Activated CD4-positive, alpha-beta memory T cell treated with anti-CD3 and anti-CD28 coated beads for 36 hours (primary cell): ENCODE measurements around the gene YWHAE. TPM values are rescaled to one million over a fixed set of nuclear protein-coding genes. Genes with fewer than 3 reads are reported as not detected.
"Not testable (repeated sequence)": the region's sequence is repeated elsewhere in the genome, so short reads cannot be mapped to it uniquely, and the experiment has no call there.

Experiments
- CTCF ChIA-PET: fragments of 350-600 bp; sonication (Branson Sonifier 250); formaldehyde crosslinking; loops from one replicate; lab custom pipeline; 2021; ENCODE audit warnings: antibody characterized with exemption, inconsistent platforms; lab: Charles Lee
- POLR2A ChIA-PET: fragments of 350-600 bp; sonication (Branson Sonifier 250); formaldehyde crosslinking; loops from one replicate; lab custom pipeline; 2021; ENCODE audit warnings: antibody characterized with exemption; lab: Charles Lee
- DNase-seq: peaks from one replicate; pipeline ENCODE4 v3.0.0-alpha.2; 2020
- H3K27ac Mint-ChIP-seq: one replicate; pipeline ENCODE4 v1.8.0; 2021; ENCODE audit warnings: mixed read lengths
- H3K27me3 Mint-ChIP-seq: one replicate; pipeline ENCODE4 v1.8.0; 2021; ENCODE audit warnings: mixed read lengths
- H3K36me3 Mint-ChIP-seq: one replicate; pipeline ENCODE4 v1.8.0; 2021; ENCODE audit warnings: mixed read lengths
- H3K4me1 Mint-ChIP-seq: one replicate; pipeline ENCODE4 v1.8.0; 2021; ENCODE audit warnings: low read depth, mixed read lengths
- H3K4me3 Mint-ChIP-seq: one replicate; pipeline ENCODE4 v1.8.0; 2021; ENCODE audit warnings: mild to moderate bottlenecking, mixed read lengths
- H3K9me3 Mint-ChIP-seq: one replicate; pipeline ENCODE4 v1.8.0; 2021; ENCODE audit warnings: mixed read lengths
- intact Hi-C: fragments of 100-400 bp; cut with micrococcal nuclease; formaldehyde crosslinking; loops from one replicate; pipeline ENCODE4 v1.15.1; 2023
- total RNA-seq, 2 experiments: library from RNA; stranded (reverse); gene quantifications; one replicate each; pipeline ENCODE4 v1.2.3, GENCODE V29; 2021

Gene YWHAE
- total RNA-seq, result 100 to 1,000 TPM; 505 to 509 TPM

- H3K36me3 Mint-ChIP-seq, result peaks cover 30% of the 10 kb centered on the region
These were observed at the start of gene YWHAE for GRCh38 chr17:1399679-1400512. Gene YWHAE, minus strand, starts transcription at chr17:1400222. Its CDS starts 112 bp downstream, at chr17:1400110.

GRCh38 chr17:1449412-1449967 is 49.5 kb upstream of the YWHAE start:
- DNase-seq, result no peak
- POLR2A ChIA-PET, result no interaction called here
- CTCF ChIA-PET, result interaction anchor here (1.9 kb wide), 1 partner anchor 117 kb away, joined by 4 read pairs; no protein-coding TSS in a partner anchor
- H3K4me3 Mint-ChIP-seq, result no peak overlapping the region
- no peaks in the 10 kb centered on the region for H3K9me3 Mint-ChIP-seq
- H3K27ac Mint-ChIP-seq, result no peak overlapping the region
- peaks cover 64% of the 10 kb centered on the region for H3K4me1 Mint-ChIP-seq
- H3K27me3 Mint-ChIP-seq, result no peaks in the 10 kb centered on the region
- intact Hi-C loops, result no loop called here
- peaks cover 8% of the 10 kb centered on the region for H3K36me3 Mint-ChIP-seq

More at GRCh38 chr17:1399679-1400512, at the start of gene YWHAE:
- Mint-ChIP-seq H3K27me3 (no peaks in the 10 kb centered on the region), H3K27ac (peak within 1 kb of the TSS; percentile 100), H3K9me3 (no peaks in the 10 kb centered on the region), H3K4me1 (peaks cover 26% of the 10 kb centered on the region), H3K4me3 (peak within 1 kb of the TSS; percentile 99)
- peak; percentile 98 for DNase-seq
- POLR2A ChIA-PET, result interaction anchor here (0.7 to 1.3 kb wide), 11 partner anchors 9 to 317 kb away, joined by 3 to 9 read pairs (median 4); partner anchors contain the start of gene CRK
- intact Hi-C loops, result loop anchor here (1.0 to 2.0 kb wide), 3 partner anchors 19 to 57 kb away; partner anchors contain the start of gene CRK
- CTCF ChIA-PET, result interaction anchor here (1.1 to 3.9 kb wide), 2 partner anchors 35 to 53 kb away, joined by 3 to 21 read pairs; no protein-coding TSS in a partner anchor

GRCh38 chr17:1447052-1447451 is 47.0 kb upstream of the YWHAE start:
- POLR2A ChIA-PET, result no interaction called here
- Mint-ChIP-seq H3K27me3 (no peaks in the 10 kb centered on the region), H3K36me3 (peaks cover 6% of the 10 kb centered on the region), H3K4me3 (no peak overlapping the region), H3K4me1 (peaks cover 42% of the 10 kb centered on the region), H3K9me3 (no peaks in the 10 kb centered on the region), H3K27ac (no peak overlapping the region)
- intact Hi-C loops, result no loop called here
- DNase-seq, result no peak
- CTCF ChIA-PET, result no interaction called here

GRCh38 chr17:1446201-1446600 is 46.2 kb upstream of the YWHAE start:
- no peaks in the 10 kb centered on the region for H3K9me3 Mint-ChIP-seq
- intact Hi-C loops, result no loop called here
- CTCF ChIA-PET, result no interaction called here
- POLR2A ChIA-PET, result no interaction called here
- H3K27me3 Mint-ChIP-seq, result no peaks in the 10 kb centered on the region
- no peak overlapping the region for H3K4me3 Mint-ChIP-seq
- peaks cover 36% of the 10 kb centered on the region for H3K4me1 Mint-ChIP-seq
- no peak overlapping the region for H3K27ac Mint-ChIP-seq
- H3K36me3 Mint-ChIP-seq, result peaks cover 6% of the 10 kb centered on the region
- no peak for DNase-seq

- CTCF ChIA-PET, H3K36me3 Mint-ChIP-seq, H3K9me3 Mint-ChIP-seq, H3K27me3 Mint-ChIP-seq, POLR2A ChIA-PET, DNase-seq, H3K4me3 Mint-ChIP-seq, intact Hi-C loops, H3K27ac Mint-ChIP-seq: not testable (repeated sequence)
- peaks cover 35% of the 10 kb centered on the region for H3K4me1 Mint-ChIP-seq
These were observed 45.7 kb upstream of the YWHAE start for GRCh38 chr17:1445695-1446094.

- H3K27me3 Mint-ChIP-seq, H3K9me3 Mint-ChIP-seq, DNase-seq, H3K27ac Mint-ChIP-seq, H3K36me3 Mint-ChIP-seq, POLR2A ChIA-PET, H3K4me3 Mint-ChIP-seq, CTCF ChIA-PET, intact Hi-C loops: not testable (repeated sequence)
- H3K4me1 Mint-ChIP-seq, result peaks cover 17% of the 10 kb centered on the region
These were observed 42.7 kb upstream of the YWHAE start for GRCh38 chr17:1442721-1443120.

- POLR2A ChIA-PET, result no interaction called here
- no peaks in the 10 kb centered on the region for H3K27me3 Mint-ChIP-seq
- H3K4me3 Mint-ChIP-seq, result no peak overlapping the region
- intact Hi-C loops, result no loop called here
- CTCF ChIA-PET, result no interaction called here
- H3K4me1 Mint-ChIP-seq, result peaks cover 14% of the 10 kb centered on the region
- H3K9me3 Mint-ChIP-seq, result no peaks in the 10 kb centered on the region
- DNase-seq, result no peak
- H3K27ac Mint-ChIP-seq, result no peak overlapping the region
- no peaks in the 10 kb centered on the region for H3K36me3 Mint-ChIP-seq
These were observed 42.2 kb upstream of the YWHAE start for GRCh38 chr17:1442187-1442586.

GRCh38 chr17:1440921-1441320 is 40.9 kb upstream of the YWHAE start:
- Mint-ChIP-seq H3K36me3 (peaks cover 6% of the 10 kb centered on the region), H3K27ac (no peak overlapping the region), H3K4me3 (no peak overlapping the region), H3K4me1 (peaks cover 5% of the 10 kb centered on the region), H3K9me3 (no peaks in the 10 kb centered on the region), H3K27me3 (no peaks in the 10 kb centered on the region)
- ChIA-PET POLR2A (interaction anchor here (0.7 kb wide), 1 partner anchor 40 kb away, joined by 3 read pairs; the partner anchor contains the start of gene YWHAE), CTCF (interaction anchor here (0.6 kb wide), 1 partner anchor 189 kb away, joined by 5 read pairs; no protein-coding TSS in a partner anchor)
- no peak for DNase-seq
- intact Hi-C loops, result no loop called here

- no peak overlapping the region for H3K4me3 Mint-ChIP-seq
- CTCF ChIA-PET, result interaction anchor here (1.0 to 1.1 kb wide), 2 partner anchors 73 to 74 kb away, joined by 3 to 4 read pairs; no protein-coding TSS in a partner anchor
- POLR2A ChIA-PET, result interaction anchor here (0.6 kb wide), 1 partner anchor 78 kb away, joined by 3 read pairs; the partner anchor contains the start of gene INPP5K
- intact Hi-C loops, result no loop called here
- no peaks in the 10 kb centered on the region for H3K27me3 Mint-ChIP-seq
- H3K36me3 Mint-ChIP-seq, result peaks cover 17% of the 10 kb centered on the region
- no peak for DNase-seq
- H3K27ac Mint-ChIP-seq, result no peak overlapping the region
- H3K9me3 Mint-ChIP-seq, result no peaks in the 10 kb centered on the region
- H3K4me1 Mint-ChIP-seq, result peaks cover 5% of the 10 kb centered on the region
These were observed 38.6 kb upstream of the YWHAE start for GRCh38 chr17:1438593-1439083.

- POLR2A ChIA-PET, result interaction anchor here (0.6 kb wide), 1 partner anchor 28 kb away, joined by 3 read pairs; no protein-coding TSS in a partner anchor
- no peaks in the 10 kb centered on the region for H3K9me3 Mint-ChIP-seq
- H3K27ac Mint-ChIP-seq, result peak overlapping the region; percentile 23
- H3K36me3 Mint-ChIP-seq, result peaks cover 25% of the 10 kb centered on the region
- intact Hi-C loops, result no loop called here
- no peak overlapping the region for H3K4me3 Mint-ChIP-seq
- peaks cover 22% of the 10 kb centered on the region for H3K4me1 Mint-ChIP-seq
- CTCF ChIA-PET, result no interaction called here
- H3K27me3 Mint-ChIP-seq, result no peaks in the 10 kb centered on the region
- DNase-seq, result no peak
These were observed 35.3 kb upstream of the YWHAE start for GRCh38 chr17:1435326-1435725.

GRCh38 chr17:1434150-1434549 is 34.1 kb upstream of the YWHAE start:
- ChIA-PET POLR2A (no interaction called here), CTCF (interaction anchor here (0.6 to 1.1 kb wide), 3 partner anchors 11 to 652 kb away, joined by 3 to 4 read pairs (median 4); no protein-coding TSS in a partner anchor)
- intact Hi-C loops, result no loop called here
- DNase-seq, result no peak
- peaks cover 28% of the 10 kb centered on the region for H3K36me3 Mint-ChIP-seq
- no peak overlapping the region for H3K27ac Mint-ChIP-seq
- H3K9me3 Mint-ChIP-seq, result no peaks in the 10 kb centered on the region
- peaks cover 22% of the 10 kb centered on the region for H3K4me1 Mint-ChIP-seq
- no peaks in the 10 kb centered on the region for H3K27me3 Mint-ChIP-seq
- H3K4me3 Mint-ChIP-seq, result no peak overlapping the region

- POLR2A ChIA-PET, result no interaction called here
- CTCF ChIA-PET, result no interaction called here
- H3K27ac Mint-ChIP-seq, result peak overlapping the region; percentile 61
- intact Hi-C loops, result no loop called here
- H3K4me1 Mint-ChIP-seq, result peaks cover 24% of the 10 kb centered on the region
- DNase-seq, result peak; percentile 15
- peaks cover 32% of the 10 kb centered on the region for H3K36me3 Mint-ChIP-seq
- no peak overlapping the region for H3K4me3 Mint-ChIP-seq
- H3K9me3 Mint-ChIP-seq, result no peaks in the 10 kb centered on the region
- H3K27me3 Mint-ChIP-seq, result no peaks in the 10 kb centered on the region
These were observed 31.6 kb upstream of the YWHAE start for GRCh38 chr17:1431631-1432104.
